HG02884 (cell line): Measurements from ENCODE around the gene SGTA.

ENCODE experiments used
- ATAC-seq: cut with Tn5 transposase; IDR thresholded peaks from one replicate; pipeline ENCODE4 v1.9.1; 2021; ENCODE audit warnings: mild to moderate bottlenecking, moderate library complexity; ENCODE audit not compliant: unreplicated experiment

Gene SGTA

GRCh38 chr19:2774083-2774679, 8.9 kb downstream of the SGTA start:
- no peak for ATAC-seq

GRCh38 chr19:2771786-2772674, 11.0 kb downstream of the SGTA start:
- no peak for ATAC-seq

GRCh38 chr19:2770055-2771013, 12.7 kb downstream of the SGTA start:
- no peak for ATAC-seq

- no peak for ATAC-seq
Observed at GRCh38 chr19:2769218-2769617, 13.9 kb downstream of the SGTA start.

- ATAC-seq = no peak
Observed at GRCh38 chr19:2768365-2769132, 14.5 kb downstream of the SGTA start.

GRCh38 chr19:2767688-2768087, 15.4 kb downstream of the SGTA start:
- ATAC-seq = no peak

- no peak for ATAC-seq
Observed at GRCh38 chr19:2766594-2767372, 16.3 kb downstream of the SGTA start.

- no peak for ATAC-seq
Observed at GRCh38 chr19:2765376-2765775, 17.7 kb downstream of the SGTA start.

GRCh38 chr19:2764945-2765344, 18.1 kb downstream of the SGTA start:
- no peak for ATAC-seq

GRCh38 chr19:2763687-2764086, 19.4 kb downstream of the SGTA start:
- no peak for ATAC-seq

- ATAC-seq = no peak
Observed at GRCh38 chr19:2762783-2763496, 20.1 kb downstream of the SGTA start.

GRCh38 chr19:2761876-2762782, 20.9 kb downstream of the SGTA start:
- no peak for ATAC-seq

GRCh38 chr19:2761309-2761677, 21.8 kb downstream of the SGTA start:
- ATAC-seq = no peak

GRCh38 chr19:2759965-2760364, 23.1 kb downstream of the SGTA start:
- no peak for ATAC-seq

- no peak for ATAC-seq
Observed at GRCh38 chr19:2759362-2759761, 23.7 kb downstream of the SGTA start.

GRCh38 chr19:2758601-2759313, 24.3 kb downstream of the SGTA start:
- ATAC-seq = no peak
